IMR-90 (cell line): Measurements from ENCODE around the gene GXYLT2. TPM values are rescaled to one million over a fixed set of nuclear protein-coding genes. Genes with fewer than 3 reads are reported as not detected.

Experiments used
- ATAC-seq: fragments of 200-7000 bp; cut with Tn5 transposase; 2 replicates; pipeline ENCODE4 v1.9.1; 2020; ENCODE audit warnings: low read depth, mild to moderate bottlenecking, moderate library complexity
- BruUV-seq: library from RNA; stranded (reverse); fragments of 400-500 nt; replicated peaks from 2 replicates; lab custom pipeline; 2021; lab: Mats Ljungman, UMichigan
- CTCF ChIA-PET: fragments of 300-600 bp; formaldehyde crosslinking; extraction: SDS; loops from one replicate; lab custom pipeline; 2021; ENCODE audit warnings: antibody characterized with exemption; lab: Yijun Ruan, JAX
- POLR2A ChIA-PET: fragments of 300-600 bp; sonication (Branson Sonifier 250); formaldehyde crosslinking; loops from one replicate; lab custom pipeline; 2022; ENCODE audit warnings: antibody characterized with exemption; ENCODE audit not compliant: unreplicated experiment; lab: Charles Lee
- DNase-seq: peaks from one replicate; pipeline ENCODE4 v3.0.0; 2013
- H2AFZ ChIP-seq: replicated peaks from 2 replicates; pipeline ENCODE3; 2013; ENCODE audit warnings: low read length, mild to moderate bottlenecking; ENCODE audit not compliant: poor library complexity
- H2AK5ac ChIP-seq: 2 replicates; pipeline ENCODE4 v1.6.1; 2013; ENCODE audit warnings: low read depth, low read length, inconsistent platforms
- H2AK9ac ChIP-seq: replicated peaks from 2 replicates; pipeline ENCODE3; 2013; ENCODE audit warnings: mild to moderate bottlenecking, low read depth, low read length, moderate library complexity; ENCODE audit not compliant: poor library complexity
- H2BK120ac ChIP-seq: 2 replicates; pipeline ENCODE4 v1.6.1; 2013; ENCODE audit warnings: low read depth, low read length, inconsistent platforms
- H2BK15ac ChIP-seq: 3 replicates; pipeline ENCODE4 v1.6.1; 2013; ENCODE audit warnings: low read depth, low read length, inconsistent platforms
- H2BK20ac ChIP-seq: 2 replicates; pipeline ENCODE4 v1.6.1; 2013; ENCODE audit warnings: low read depth, mild to moderate bottlenecking, inconsistent platforms, low read length, moderate library complexity
- H2BK5ac ChIP-seq: 2 replicates; pipeline ENCODE4 v1.6.1; 2013; ENCODE audit warnings: mild to moderate bottlenecking, low read depth, low read length, inconsistent platforms; ENCODE audit not compliant: poor library complexity, severe bottlenecking
- H3K14ac ChIP-seq: replicated peaks from 2 replicates; pipeline ENCODE4 v1.6.1; 2013; ENCODE audit warnings: low read depth, low read length, inconsistent platforms
- H3K18ac ChIP-seq: 2 replicates; pipeline ENCODE4 v1.6.1; 2013; ENCODE audit warnings: low read depth, low read length, control low read depth
- H3K23ac ChIP-seq: 2 replicates; pipeline ENCODE4 v1.6.1; 2013; ENCODE audit warnings: low read depth, low read length, inconsistent platforms
- H3K27ac ChIP-seq: 2 replicates; pipeline ENCODE4 v1.5.1; 2013; ENCODE audit warnings: mild to moderate bottlenecking, control low read depth, low read length; ENCODE audit not compliant: insufficient read depth
- H3K27me3 ChIP-seq: 2 replicates; pipeline ENCODE4 v1.6.1; 2013; ENCODE audit warnings: low read length; ENCODE audit not compliant: control insufficient read depth, insufficient read depth
- H3K36me3 ChIP-seq: 2 replicates; pipeline ENCODE4 v1.6.1; 2013; ENCODE audit warnings: low read length, mixed read lengths; ENCODE audit not compliant: control insufficient read depth, insufficient read depth
- H3K4ac ChIP-seq: 2 replicates; pipeline ENCODE4 v1.6.1; 2013; ENCODE audit warnings: low read depth, low read length, inconsistent platforms
- H3K4me1 ChIP-seq: 2 replicates; pipeline ENCODE4 v1.6.1; 2013; ENCODE audit warnings: low read length, mixed read lengths; ENCODE audit not compliant: control insufficient read depth, insufficient read depth
- H3K4me2 ChIP-seq: 2 replicates; pipeline ENCODE4 v1.6.1; 2013; ENCODE audit warnings: low read depth, mild to moderate bottlenecking, control low read depth, low read length, moderate library complexity
- H3K4me3 ChIP-seq: 2 replicates; pipeline ENCODE4 v1.5.1; 2013; ENCODE audit warnings: low read depth, mild to moderate bottlenecking, control low read depth, low read length, moderate library complexity; ENCODE audit not compliant: insufficient read depth
- H3K56ac ChIP-seq: 2 replicates; pipeline ENCODE4 v1.6.1; 2013; ENCODE audit warnings: low read length, inconsistent platforms; ENCODE audit not compliant: insufficient read depth; ENCODE audit errors: extremely low read depth
- H3K79me1 ChIP-seq, 2 experiments: 2 replicates each; pipeline ENCODE4 v1.6.1; 2013; ENCODE audit warnings: low read length in 2 of 2, inconsistent platforms in 1 of 2, low read depth in 1 of 2
- H3K9ac ChIP-seq: 2 replicates; pipeline ENCODE4 v1.6.1; 2013; ENCODE audit warnings: low read depth, low read length, control low read depth
- H3K9me1 ChIP-seq: 2 replicates; pipeline ENCODE4 v1.6.1; 2013; ENCODE audit warnings: low read length, inconsistent platforms; ENCODE audit not compliant: insufficient read depth
- H3K9me3 ChIP-seq: 2 replicates; pipeline ENCODE4 v1.6.1; 2013; ENCODE audit warnings: low read length; ENCODE audit not compliant: control insufficient read depth, insufficient read depth
- H4K20me1 ChIP-seq: 2 replicates; pipeline ENCODE4 v1.6.1; 2013; ENCODE audit warnings: low read length, inconsistent platforms; ENCODE audit not compliant: insufficient read depth
- H4K5ac ChIP-seq: 2 replicates; pipeline ENCODE4 v1.6.1; 2013; ENCODE audit warnings: mild to moderate bottlenecking, low read depth, low read length, control low read depth
- H4K8ac ChIP-seq, 2 experiments: 2 replicates each; pipeline ENCODE4 v1.6.1; 2013; ENCODE audit warnings: low read depth in 2 of 2, low read length in 2 of 2, control low read depth in 1 of 2, inconsistent platforms in 1 of 2
- H4K91ac ChIP-seq: 2 replicates; pipeline ENCODE4 v1.6.1; 2013; ENCODE audit warnings: low read depth, low read length, inconsistent platforms; ENCODE audit not compliant: insufficient read depth
- BHLHE40 ChIP-seq: fragments of 150-350 bp; IDR thresholded peaks from 2 replicates; pipeline ENCODE4 v1.6.1; 2016; ENCODE audit warnings: mild to moderate bottlenecking, low read depth, low read length
- ELK1 ChIP-seq: fragments of 150-350 bp; IDR thresholded peaks from 2 replicates; pipeline ENCODE4 v1.6.1; 2016; ENCODE audit warnings: low read depth, mild to moderate bottlenecking, low read length, moderate library complexity, borderline replicate concordance
- MAFK ChIP-seq: IDR thresholded peaks from 2 replicates; pipeline ENCODE4 v1.6.1; 2012; ENCODE audit warnings: low read depth, low read length, improper control_type of control experiment
- MAZ ChIP-seq: IDR thresholded peaks from 2 replicates; pipeline ENCODE4 v1.6.1; 2012; ENCODE audit warnings: low read depth, mild to moderate bottlenecking, low read length, improper control_type of control experiment, moderate library complexity, borderline replicate concordance
- MXI1 ChIP-seq: IDR thresholded peaks from 2 replicates; pipeline ENCODE4 v1.6.1; 2012; ENCODE audit warnings: low read depth, mild to moderate bottlenecking, low read length, moderate library complexity, borderline replicate concordance
- SMC3 ChIP-seq: fragments of 150-350 bp; IDR thresholded peaks from 2 replicates; pipeline ENCODE4 v1.6.1; 2016; ENCODE audit warnings: low read depth, mild to moderate bottlenecking, antibody characterized with exemption, low read length, moderate library complexity
- USF2 ChIP-seq: fragments of 150-350 bp; IDR thresholded peaks from 2 replicates; pipeline ENCODE4 v1.6.1; 2017; ENCODE audit warnings: mild to moderate bottlenecking, antibody characterized with exemption, low read length, low read depth
- WGBS, 2 experiments: methylation state at CpG; one replicate each; pipeline versions ENCODE4 v1.1.5 to v1.1.7; 2013; ENCODE audit warnings: missing lambda C conversion rate in 2 of 2; ENCODE audit not compliant: insufficient read length in 1 of 2; ENCODE audit errors: extremely low coverage in 2 of 2; 5-methylcytosine and 5-hydroxymethylcytosine counted together
- dilution Hi-C: fragments of 300-500 bp; cut with HindIII; formaldehyde crosslinking; loops from one replicate; pipeline ENCODE4 v1.14.3; 2018; ENCODE audit warnings: low sequenced_read_pairs; ENCODE audit not compliant: unreplicated experiment
- in situ Hi-C: fragments of 300-500 bp; cut with MboI; formaldehyde crosslinking; loops from 3 replicates; pipeline ENCODE4 v1.14.3; 2019; ENCODE audit warnings: low sequenced_read_pairs, inconsistent platforms, mixed read lengths
- intact Hi-C: fragments of 100-400 bp; cut with micrococcal nuclease; formaldehyde crosslinking; loops from 2 replicates; pipeline ENCODE4 v1.10.0; 2022
- polyA plus RNA-seq, 3 experiments: library from polyadenylated mRNA; depleted of rRNA; stranded (reverse); fragments of >200 nt; gene quantifications; 2 replicates each; pipeline ENCODE4 v1.2.3, GENCODE V29; 2012; ENCODE audit warnings: low replicate concordance in 1 of 3
- total RNA-seq: library from RNA; depleted of rRNA; stranded (reverse); fragments of >200 nt; gene quantifications from 2 replicates; pipeline ENCODE4 v1.2.3, GENCODE V29; 2012

GXYLT2 gene
- total and polyA plus RNA-seq, 2 of the 4 experiments (the other 2 are of a cell fraction): 5.7 to 11.1 TPM

- Histone ChIP-seq H4K8ac (no peak overlapping the region), H2BK120ac (no peak overlapping the region), H2AK5ac (no peak overlapping the region), H3K27me3 (no peaks in the 10 kb centered on the region), H3K9me3 (no peaks in the 10 kb centered on the region), H3K4ac (no peak overlapping the region), H4K5ac (no peak overlapping the region), H2BK15ac (no peak overlapping the region), H2AFZ (no peak overlapping the region), H3K9me1 (no peaks in the 10 kb centered on the region), H4K20me1 (no peaks in the 10 kb centered on the region), H2AK9ac (no peak overlapping the region), H4K91ac (no peak overlapping the region), H3K9ac (no peak overlapping the region), H3K4me1 (no peaks in the 10 kb centered on the region; the same call in 1 of the 2 replicates), H2BK20ac (no peak overlapping the region), H2BK5ac (no peak overlapping the region), H3K4me2 (no peak overlapping the region), H3K56ac (no peak overlapping the region), H3K18ac (no peak overlapping the region), H3K23ac (no peak overlapping the region), H3K14ac (no peak overlapping the region), H3K36me3 (peaks cover 6% of the 10 kb centered on the region; the same call in 1 of the 2 replicates), H3K27ac (no peak overlapping the region), H3K4me3 (no peak overlapping the region), H3K79me1 (no peaks in the 10 kb centered on the region)
- TF ChIP-seq BHLHE40 (no peak), ELK1 (no peak), SMC3 (no peak), MAFK (no peak), USF2 (no peak), MXI1 (no peak), MAZ (no peak)
- ChIA-PET POLR2A (no interaction called here), CTCF (no interaction called here)
- in situ Hi-C loops (no loop called here), intact Hi-C loops (no loop called here), dilution Hi-C loops (no loop called here)
- DNase-seq: no peak
- no peak for ATAC-seq
- WGBS, 2 experiments: no CpG with 5 or more reads among the region's 2 CpGs
- BruUV-seq: no TSS peak
Measured at GRCh38 chr3:72973786-72974185, 85.9 kb downstream of the GXYLT2 start.
